GM19351 (cell line): ENCODE data around the gene SDHA.
A peak's percentile ranks its signal among the peaks of the same experiment; 100 is the strongest.

Experiments used
- ATAC-seq: cut with Tn5 transposase; IDR thresholded peaks from one replicate; pipeline ENCODE4 v1.9.1; 2021; ENCODE audit warnings: mild to moderate bottlenecking, moderate library complexity; ENCODE audit not compliant: unreplicated experiment

The SDHA gene

GRCh38 chr5:185095-186070, 32.7 kb upstream of the SDHA start:
- ATAC-seq = no peak

GRCh38 chr5:186091-187041, 31.8 kb upstream of the SDHA start:
- ATAC-seq = no peak

GRCh38 chr5:187042-187431, 31.1 kb upstream of the SDHA start:
- no peak for ATAC-seq

GRCh38 chr5:187617-188451, 30.3 kb upstream of the SDHA start:
- no peak for ATAC-seq

GRCh38 chr5:188488-189481, 29.3 kb upstream of the SDHA start:
- peak; percentile 89 for ATAC-seq

- ATAC-seq = no peak
Observed at GRCh38 chr5:189486-189885, 28.6 kb upstream of the SDHA start.

GRCh38 chr5:189976-190365, 28.1 kb upstream of the SDHA start:
- no peak for ATAC-seq

- no peak for ATAC-seq
Observed at GRCh38 chr5:190366-191035, 27.6 kb upstream of the SDHA start.

GRCh38 chr5:191036-191948, 26.8 kb upstream of the SDHA start, which contains the start of gene LRRC14B:
Gene LRRC14B (plus strand): TSS chr5:191495. CDS start chr5:191539, 44 bp downstream.
- ATAC-seq = no peak

- no peak for ATAC-seq
Observed at GRCh38 chr5:191949-192690, 26.0 kb upstream of the SDHA start.

- ATAC-seq = no peak
Observed at GRCh38 chr5:192691-192969, 25.5 kb upstream of the SDHA start.

GRCh38 chr5:192970-193831, 24.9 kb upstream of the SDHA start:
- no peak for ATAC-seq

- ATAC-seq = no peak
Observed at GRCh38 chr5:194102-194501, 24.0 kb upstream of the SDHA start.

GRCh38 chr5:194603-195209, 23.4 kb upstream of the SDHA start:
- ATAC-seq = no peak

- ATAC-seq = no peak
Observed at GRCh38 chr5:195401-196160, 22.5 kb upstream of the SDHA start.
